ENCODE measurements around the gene NAB2. TPM values are rescaled to one million over a fixed set of nuclear protein-coding genes. Genes with fewer than 3 reads are reported as not detected.

NAB2 gene
- polyA plus RNA-seq, 3 donors: 1.00 to 8.3 (median 2.7) TPM

- DNase-seq: no peak
- no peaks in the 10 kb centered on the region for H3K27me3 ChIP-seq (ENCODE audit: control insufficient read depth in 2 of 2, insufficient read depth in 2 of 2, low read length in 2 of 2)
- no peaks in the 10 kb centered on the region for H3K79me2 ChIP-seq (ENCODE audit: insufficient read depth, low read length)
- 97% methylated on average over 16 of the region's 25 CpGs for WGBS (ENCODE audit: insufficient coverage)
- no peak overlapping the region for H3K4me2 ChIP-seq (replicated peaks; ENCODE audit: extremely low read depth, low read length, poor library complexity, severe bottlenecking)
- H3K9ac ChIP-seq (ENCODE audit: insufficient read depth, low read length, poor library complexity, severe bottlenecking): no peak overlapping the region
- H3K9me3 Mint-ChIP-seq: no peaks in the 10 kb centered on the region
- no peak overlapping the region for H3K4me3 Mint-ChIP-seq
- no peak overlapping the region for H2AFZ ChIP-seq (ENCODE audit: insufficient read depth, low read depth, low read length, poor library complexity, severe bottlenecking)
- H3K4me3 ChIP-seq (replicated peaks in 1 of 3; ENCODE audit: low read depth in 2 of 3, low read length in 3 of 3): no peak overlapping the region
- intact Hi-C loops (cut with micrococcal nuclease): loop anchor here in 1 of 2 donors (2.0 kb wide), 1 partner anchor 23 kb away; no protein-coding TSS in a partner anchor
- H3K4me1 ChIP-seq (ENCODE audit: control insufficient read depth in 1 of 2, insufficient read depth in 2 of 2, low read length in 2 of 2): peaks cover 47 to 60% of the 10 kb centered on the region in 2 donors
- H3K9me3 ChIP-seq (replicated peaks in 1 of 2; ENCODE audit: control insufficient read depth in 1 of 2, insufficient read depth in 1 of 2, low read length in 2 of 2): no peaks in the 10 kb centered on the region
- H3K27ac ChIP-seq (ENCODE audit: low read depth in 1 of 2, low read length in 2 of 2): no peak overlapping the region
- peaks cover 46% of the 10 kb centered on the region for H3K4me1 Mint-ChIP-seq
- H3K36me3 ChIP-seq (replicated peaks in 1 of 2; ENCODE audit: control insufficient read depth in 1 of 2, insufficient read depth in 2 of 2, low read length in 2 of 2): peaks cover 26 to 31% of the 10 kb centered on the region in 2 donors
- H3K27me3 Mint-ChIP-seq (ENCODE audit: low read depth in 3 of 3): peaks cover 0 to 12% (median 6%) of the 10 kb centered on the region in 3 donors
- H3K36me3 Mint-ChIP-seq: peaks cover 37 to 40% of the 10 kb centered on the region in 2 donors
- peak overlapping the region in 1 of 7 donors; percentile 15 for H3K27ac Mint-ChIP-seq
- peaks cover 65% of the 10 kb centered on the region for H4K20me1 ChIP-seq (ENCODE audit: insufficient read depth, low read length)
- TF ChIP-seq CTCF (IDR thresholded peaks at IDR 0.05): no peak
Observed at GRCh38 chr12:57091638-57092528, 3.0 kb downstream of the NAB2 start.

GRCh38 chr12:57092529-57092862, 3.6 kb downstream of the NAB2 start:
- WGBS (ENCODE audit: insufficient coverage): 86% methylated on average over 5 of the region's 5 CpGs
- no peak for TF ChIP-seq CTCF (IDR thresholded peaks at IDR 0.05)
- Histone ChIP-seq H4K20me1 (ENCODE audit: insufficient read depth, low read length) (peaks cover 71% of the 10 kb centered on the region), H2AFZ (ENCODE audit: insufficient read depth, low read depth, low read length, poor library complexity, severe bottlenecking) (no peak overlapping the region), H3K79me2 (ENCODE audit: insufficient read depth, low read length) (no peaks in the 10 kb centered on the region), H3K4me1 (ENCODE audit: control insufficient read depth in 1 of 2, insufficient read depth in 2 of 2, low read length in 2 of 2) (peaks cover 43 to 55% of the 10 kb centered on the region in 2 donors), H3K27me3 (ENCODE audit: control insufficient read depth in 2 of 2, insufficient read depth in 2 of 2, low read length in 2 of 2) (no peaks in the 10 kb centered on the region), H3K36me3 (replicated peaks in 1 of 2; ENCODE audit: control insufficient read depth in 1 of 2, insufficient read depth in 2 of 2, low read length in 2 of 2) (peaks cover 33 to 37% of the 10 kb centered on the region in 2 donors), H3K4me2 (replicated peaks; ENCODE audit: extremely low read depth, low read length, poor library complexity, severe bottlenecking) (no peak overlapping the region), H3K4me3 (replicated peaks in 1 of 3; ENCODE audit: low read depth in 2 of 3, low read length in 3 of 3) (no peak overlapping the region), H3K27ac (ENCODE audit: low read depth in 1 of 2, low read length in 2 of 2) (no peak overlapping the region), H3K9ac (ENCODE audit: insufficient read depth, low read length, poor library complexity, severe bottlenecking) (no peak overlapping the region), H3K9me3 (replicated peaks in 1 of 2; ENCODE audit: control insufficient read depth in 1 of 2, insufficient read depth in 1 of 2, low read length in 2 of 2) (no peaks in the 10 kb centered on the region)
- no peak overlapping the region for H3K4me3 Mint-ChIP-seq
- H3K4me1 Mint-ChIP-seq: peaks cover 46% of the 10 kb centered on the region
- peaks cover 0 to 12% (median 6%) of the 10 kb centered on the region in 3 donors for H3K27me3 Mint-ChIP-seq (ENCODE audit: low read depth in 3 of 3)
- no peak for DNase-seq
- H3K36me3 Mint-ChIP-seq: peaks cover 43 to 46% of the 10 kb centered on the region in 2 donors
- intact Hi-C loops (cut with micrococcal nuclease): loop anchor here in 1 of 2 donors (2.0 kb wide), 1 partner anchor 24 kb away; no protein-coding TSS in a partner anchor
- peak overlapping the region in 6 of 7 donors; percentile 10 to 79 (median 50) for H3K27ac Mint-ChIP-seq
- no peaks in the 10 kb centered on the region for H3K9me3 Mint-ChIP-seq
